ENCODE data around the gene ABHD17A.

Gene ABHD17A

DNA sequence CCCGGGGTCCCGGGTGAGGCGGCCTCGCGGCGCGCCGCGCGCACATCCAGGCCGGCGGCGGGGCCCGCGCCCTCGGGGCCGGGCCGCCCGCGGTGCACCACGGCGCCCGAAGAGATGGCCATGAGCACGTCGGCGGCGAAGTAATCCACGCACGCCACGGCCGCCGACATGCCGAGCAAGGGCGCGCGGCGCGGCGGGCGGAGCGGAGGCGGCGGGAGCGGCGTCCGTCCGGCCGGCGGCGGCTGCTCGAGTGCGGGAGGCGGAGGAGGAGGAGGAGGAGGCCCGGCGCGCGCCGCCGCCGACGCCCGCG lies 22.0 kb downstream of the ABHD17A start, which contains the start of gene KLF16:
Gene KLF16, minus strand, starts transcription at position 252 of the 310 bp plus-strand sequence. Its CDS starts 82 bp downstream, at position 170.
- no peak for DNase-seq

DNA sequence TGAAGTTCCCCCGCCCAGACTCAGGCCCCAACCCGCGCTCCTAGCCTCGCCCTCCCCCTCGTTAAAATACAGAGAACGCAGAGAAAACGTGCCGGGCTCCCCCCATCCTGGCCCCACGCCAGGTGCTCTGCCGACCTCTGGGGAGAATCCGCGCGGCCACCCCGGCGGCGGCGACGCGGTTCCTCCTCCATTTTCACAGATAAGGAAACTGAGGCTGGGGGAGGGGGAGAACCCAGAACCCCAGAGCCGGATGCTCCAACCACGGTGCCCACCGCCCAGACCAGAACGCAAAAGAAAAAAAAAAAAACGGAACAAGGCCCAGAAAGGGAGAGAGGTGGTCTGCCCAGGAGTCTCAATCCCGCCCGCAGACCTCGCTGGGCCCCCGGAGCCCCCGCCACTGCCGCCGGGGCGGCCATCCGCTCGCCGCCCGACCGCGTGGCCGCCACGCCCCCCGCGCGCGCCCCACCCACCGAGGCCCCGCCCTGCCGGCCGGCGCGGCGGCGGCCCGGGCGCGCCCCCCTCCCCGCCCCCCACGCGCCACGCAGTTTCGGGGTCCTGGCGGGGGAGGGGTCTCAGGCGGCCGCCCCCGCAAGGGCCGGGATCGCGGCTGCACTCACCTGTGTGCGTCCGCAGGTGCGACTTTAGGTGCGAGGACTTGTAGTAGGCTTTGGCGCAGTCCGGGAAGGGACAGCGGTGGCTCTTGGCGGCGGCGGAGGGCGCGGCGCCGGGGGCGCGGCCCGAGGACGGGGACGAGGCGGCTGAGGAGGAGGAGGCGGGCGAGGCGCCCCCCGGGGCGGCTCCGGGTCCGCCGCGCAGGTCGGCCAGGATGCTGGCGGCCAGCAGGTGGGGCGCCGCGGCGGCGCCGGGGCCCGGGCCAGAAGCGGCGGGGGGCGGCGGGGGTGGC lies 22.6 kb downstream of the ABHD17A start:
- peak; percentile 67 to 74 for DNase-seq

DNA sequence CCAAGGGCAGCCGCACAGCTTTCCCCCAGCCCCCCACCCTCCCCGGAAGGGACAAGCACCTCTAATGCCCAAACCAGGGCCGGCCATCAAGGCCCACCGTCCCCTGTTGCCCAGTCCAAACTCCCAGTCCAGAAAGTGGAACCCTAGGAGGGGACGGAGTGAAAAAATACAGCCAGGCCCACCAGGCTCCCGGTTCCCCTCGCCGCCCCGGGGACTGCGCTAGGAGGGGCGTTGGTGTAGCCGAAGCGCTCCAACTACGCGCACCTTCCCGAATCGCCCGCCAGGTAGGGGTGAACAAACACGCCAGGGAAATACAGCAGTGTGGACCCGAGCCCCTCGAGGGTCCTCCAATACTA lies 23.2 kb downstream of the ABHD17A start:
- no peak for DNase-seq

DNA sequence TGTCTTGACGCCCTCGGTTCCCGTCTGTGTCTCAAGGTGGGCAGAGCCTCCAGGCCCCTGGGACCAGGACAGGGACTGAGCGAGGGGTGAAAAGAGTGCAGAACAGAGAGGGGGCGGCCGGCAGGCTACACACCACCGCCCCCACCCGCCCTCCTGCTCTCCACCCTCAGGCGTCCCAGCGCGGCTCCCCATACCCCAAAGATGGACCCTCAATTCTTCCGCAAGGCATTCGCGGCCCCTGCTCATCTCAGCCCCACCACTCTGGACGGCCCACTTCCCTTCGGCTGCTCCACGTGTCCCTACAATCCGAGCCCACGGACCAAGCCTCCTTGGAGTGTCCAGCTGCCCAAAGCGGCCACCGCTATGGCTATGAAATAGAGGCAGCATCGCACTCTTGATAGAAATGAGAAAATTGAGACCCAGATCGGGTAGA lies 23.7 kb downstream of the ABHD17A start:
- DNase-seq, result no peak

DNA sequence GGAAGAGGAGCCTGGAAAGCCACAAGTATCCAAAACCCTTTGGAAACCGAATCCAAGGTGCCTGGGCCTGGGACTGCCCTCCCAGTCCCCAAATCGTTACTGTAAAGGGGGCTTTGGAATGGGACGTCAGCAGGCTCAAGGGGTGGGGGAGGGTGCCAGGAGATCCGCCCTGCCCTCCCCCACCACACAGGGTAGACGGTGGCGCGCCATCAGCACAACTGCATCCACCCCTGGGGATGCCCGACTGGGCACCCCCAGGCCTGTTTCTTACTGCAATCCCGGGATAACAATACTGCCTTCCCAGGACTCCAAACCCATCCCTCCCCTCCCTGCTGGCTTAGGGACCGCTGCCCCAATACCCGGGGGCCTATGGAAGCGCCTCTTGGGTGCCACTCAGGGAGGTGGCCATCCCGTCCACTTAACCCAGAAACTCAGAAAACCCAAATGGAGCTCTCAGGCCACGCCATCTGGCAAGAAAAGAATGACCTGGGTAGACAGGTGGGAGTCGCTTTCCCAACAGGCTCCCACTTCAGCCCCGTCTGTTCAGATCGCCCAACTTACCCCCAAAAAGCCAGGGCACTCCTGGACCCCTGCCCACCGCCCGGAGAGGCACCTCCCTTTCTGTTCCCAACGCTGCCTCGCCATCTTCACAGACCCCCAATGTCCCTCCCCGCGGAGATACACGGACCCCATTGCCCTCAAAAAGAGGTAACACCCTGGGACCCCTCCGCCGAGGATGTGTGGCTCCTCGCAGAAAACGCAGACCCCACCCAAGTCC lies 24.3 kb downstream of the ABHD17A start:
- DNase-seq, result no peak

DNA sequence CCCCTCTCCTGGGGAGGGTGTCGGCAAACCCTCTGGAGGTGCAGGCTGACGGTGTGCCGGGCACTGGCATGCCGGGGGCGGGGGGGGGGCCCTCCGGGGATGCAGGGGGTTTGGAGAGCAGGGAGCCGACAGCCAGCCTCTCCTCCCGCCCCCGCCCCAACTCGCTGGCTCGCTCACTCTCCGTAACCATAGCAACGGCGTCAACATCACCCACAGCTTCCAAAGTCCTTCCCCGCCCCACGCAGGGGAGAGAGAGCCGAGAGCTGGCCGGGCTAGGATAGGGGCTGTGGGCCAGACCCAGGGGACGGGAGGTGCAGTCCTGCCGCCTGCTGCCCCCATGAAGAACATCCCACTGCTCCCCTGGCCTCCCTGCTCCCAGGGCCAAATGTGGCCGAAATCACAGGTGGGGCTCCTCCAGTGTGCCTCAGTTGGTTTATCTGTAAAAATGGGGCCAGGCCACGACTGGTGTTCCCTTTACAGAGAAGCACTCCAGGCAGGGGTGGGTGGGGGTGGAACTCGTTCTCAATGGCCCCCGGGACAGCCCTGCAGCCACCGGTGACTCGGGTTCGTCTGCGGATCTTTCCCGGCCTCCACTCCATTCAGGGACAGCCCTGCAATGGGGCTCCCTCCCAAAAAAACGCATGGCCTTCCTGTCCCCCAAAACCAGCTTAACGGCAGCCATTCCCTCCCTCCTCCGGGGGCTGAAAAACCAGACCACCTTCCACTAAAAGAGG lies 25.1 kb downstream of the ABHD17A start:
- DNase-seq, result peak; percentile 66 to 71

DNA sequence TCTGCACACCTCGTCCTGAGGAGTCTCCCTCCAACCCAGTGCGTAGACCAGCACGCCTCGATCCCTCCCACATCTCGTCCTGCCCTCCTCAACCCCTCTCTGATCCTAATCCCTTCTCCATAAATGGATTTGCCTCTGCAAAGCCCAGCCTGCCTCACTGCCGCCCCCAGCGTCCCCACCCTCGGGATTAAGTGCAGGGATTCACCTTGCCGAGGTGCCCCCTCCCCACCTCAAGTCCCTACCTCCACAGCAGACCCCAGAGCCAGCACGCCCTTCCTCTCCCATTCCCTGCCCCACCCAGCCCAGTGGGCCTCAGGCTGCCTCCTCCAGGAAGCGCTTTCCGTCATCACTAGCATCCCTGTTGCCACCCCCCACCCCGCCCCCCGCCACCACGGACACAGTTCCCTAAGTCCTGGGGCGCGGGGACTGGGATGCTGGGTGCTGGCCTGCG lies 25.9 kb downstream of the ABHD17A start:
- DNase-seq, result no peak

DNA sequence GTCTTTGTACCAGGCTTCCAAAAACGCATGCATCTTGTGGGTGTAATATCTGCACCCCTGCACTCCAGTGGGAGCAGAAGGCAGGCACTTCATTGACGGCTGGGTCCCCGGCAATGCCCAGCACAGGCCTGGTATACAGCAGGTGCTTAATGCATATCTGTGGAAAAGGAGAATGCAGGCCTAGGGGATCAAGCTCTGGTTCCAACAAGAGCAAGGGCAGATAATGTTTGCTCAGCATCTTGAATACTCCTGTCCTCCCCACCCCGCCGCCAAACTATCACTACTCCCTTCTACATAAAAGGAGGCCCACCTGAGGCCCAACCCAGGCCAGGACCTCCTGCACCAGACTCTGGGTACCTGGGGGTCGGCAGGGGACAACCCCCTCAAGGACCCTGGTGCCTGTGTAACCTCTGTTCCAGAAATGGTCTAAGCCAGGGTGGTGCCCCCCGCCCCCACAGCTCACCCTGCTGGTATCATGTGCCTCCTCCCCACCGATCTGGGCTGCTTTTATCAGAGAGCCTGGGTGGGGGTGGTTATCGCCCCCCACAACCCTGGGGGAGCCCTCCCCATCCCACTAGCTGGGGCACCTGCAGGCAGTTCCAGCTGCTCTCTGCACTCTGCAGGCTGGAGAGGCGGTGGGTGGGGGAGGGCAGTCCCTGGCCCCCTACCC lies 26.7 kb downstream of the ABHD17A start:
- DNase-seq, result no peak

DNA sequence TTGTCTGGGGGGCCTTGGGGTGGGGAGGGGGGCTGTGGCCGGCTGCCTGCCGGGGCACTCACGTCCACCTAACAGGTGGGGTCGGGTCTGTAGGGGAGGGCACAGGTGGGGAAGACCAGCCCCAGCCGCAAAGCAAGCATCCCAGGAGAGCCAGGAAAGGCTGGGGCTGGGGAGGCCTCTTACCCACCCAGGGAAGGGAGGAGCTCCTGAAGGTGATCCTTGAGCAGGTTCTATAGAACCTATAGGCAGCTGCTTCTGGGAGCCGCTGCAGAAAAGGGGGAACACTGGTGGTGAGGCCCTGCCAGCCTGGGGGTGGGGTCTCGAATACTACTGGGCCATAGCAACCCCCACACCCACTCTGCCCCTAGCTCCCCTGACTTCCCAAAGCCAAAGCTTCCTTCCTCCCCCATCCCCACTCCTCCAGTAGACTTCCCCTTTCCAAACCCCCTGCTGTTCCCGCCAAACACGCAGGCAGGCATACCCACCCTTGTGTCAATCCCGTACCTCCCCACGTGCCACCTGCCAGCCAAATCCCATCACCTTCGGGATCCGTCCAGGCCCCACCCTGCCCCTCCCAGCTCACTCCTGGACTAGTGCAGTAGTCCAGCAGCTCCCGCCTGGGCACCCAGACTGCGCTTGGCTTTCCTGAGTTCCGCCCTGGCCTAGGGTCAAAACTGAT lies 27.5 kb downstream of the ABHD17A start:
- DNase-seq, result no peak

DNA sequence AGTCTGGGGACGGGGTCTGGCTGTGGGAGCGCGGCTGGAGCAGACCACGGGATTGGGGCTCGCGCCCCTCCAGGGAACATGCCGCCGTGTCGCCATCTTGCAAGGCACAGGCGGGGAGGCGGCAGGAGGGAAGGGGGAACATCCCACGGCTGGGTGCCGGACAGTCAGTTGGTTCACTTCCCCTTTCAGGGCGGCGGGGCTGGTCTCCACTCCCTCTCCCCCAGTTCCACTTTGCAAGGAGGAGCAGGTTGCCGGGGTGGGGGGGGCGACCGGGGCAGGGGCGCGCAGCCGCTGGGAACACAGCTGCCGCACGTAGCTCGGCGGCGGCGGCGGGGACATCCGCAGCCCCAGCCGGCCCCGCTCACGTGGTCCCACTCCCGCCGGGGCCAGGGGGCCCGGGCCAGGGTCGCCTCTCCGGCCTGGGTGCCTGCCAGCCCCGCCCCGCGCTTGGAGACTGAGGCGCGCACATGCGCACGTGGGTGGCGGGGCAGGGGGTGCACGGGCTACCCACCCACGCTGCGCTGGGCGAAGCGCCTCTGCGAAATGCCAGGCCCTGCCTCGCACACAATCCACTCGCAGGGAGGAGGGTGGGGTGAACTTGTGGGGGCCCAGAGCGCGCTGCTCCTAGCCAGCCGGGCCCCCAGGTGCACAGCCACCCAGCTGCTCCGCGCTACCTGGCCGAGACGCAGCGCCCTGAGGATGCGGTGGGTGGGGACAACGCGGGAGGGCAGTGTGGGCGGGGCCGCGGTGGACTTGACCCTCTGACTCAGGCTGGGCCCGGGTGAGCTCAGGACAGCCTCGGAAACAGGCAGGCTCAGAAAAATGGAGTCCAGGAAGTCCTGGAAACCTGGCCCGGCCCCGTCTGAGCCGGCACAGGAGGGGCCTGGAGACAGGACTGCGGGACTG lies 28.3 kb downstream of the ABHD17A start:
- peak; percentile 71 to 79 for DNase-seq

DNA sequence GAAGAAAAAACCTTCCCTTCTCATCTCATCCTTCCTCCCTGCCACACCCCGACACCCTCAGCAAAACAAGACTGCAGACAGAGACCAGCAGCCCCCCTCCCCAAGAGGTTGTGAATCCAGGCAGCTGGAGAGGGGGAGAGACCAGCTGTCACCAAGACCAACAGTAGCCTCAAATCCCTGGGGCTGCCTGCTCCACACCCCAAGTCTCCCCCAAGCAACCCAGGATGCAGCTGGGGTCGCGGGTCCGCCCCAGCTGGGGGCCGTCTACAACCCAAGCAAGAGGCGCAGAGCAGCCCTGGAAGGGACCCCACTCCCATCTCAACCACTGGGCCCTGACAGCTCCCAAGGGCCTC lies 29.0 kb downstream of the ABHD17A start:
- peak in 1 of 2 experiments; percentile 50 for DNase-seq

DNA sequence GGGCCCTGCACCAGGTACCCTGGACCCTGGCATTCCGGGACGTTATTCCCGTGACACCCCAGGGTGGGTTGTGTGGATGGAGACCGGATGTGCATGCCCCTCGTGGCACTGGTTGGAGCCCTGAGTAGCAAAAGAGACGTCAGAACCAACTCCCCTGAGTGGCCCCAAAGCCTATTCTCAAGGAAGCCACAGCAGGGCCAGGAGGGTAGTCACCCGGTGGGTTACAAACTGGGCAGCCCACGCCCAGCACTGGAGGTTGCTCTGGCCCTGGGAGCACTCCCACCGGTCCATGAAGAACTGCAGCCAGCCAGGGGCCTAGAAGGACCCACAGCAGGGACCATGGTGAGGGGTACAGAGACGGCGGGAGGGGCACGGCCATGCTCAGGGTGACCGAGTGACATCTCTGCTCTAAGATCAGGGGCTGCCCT lies 29.5 kb downstream of the ABHD17A start:
- peak; percentile 66 to 68 for DNase-seq

DNA sequence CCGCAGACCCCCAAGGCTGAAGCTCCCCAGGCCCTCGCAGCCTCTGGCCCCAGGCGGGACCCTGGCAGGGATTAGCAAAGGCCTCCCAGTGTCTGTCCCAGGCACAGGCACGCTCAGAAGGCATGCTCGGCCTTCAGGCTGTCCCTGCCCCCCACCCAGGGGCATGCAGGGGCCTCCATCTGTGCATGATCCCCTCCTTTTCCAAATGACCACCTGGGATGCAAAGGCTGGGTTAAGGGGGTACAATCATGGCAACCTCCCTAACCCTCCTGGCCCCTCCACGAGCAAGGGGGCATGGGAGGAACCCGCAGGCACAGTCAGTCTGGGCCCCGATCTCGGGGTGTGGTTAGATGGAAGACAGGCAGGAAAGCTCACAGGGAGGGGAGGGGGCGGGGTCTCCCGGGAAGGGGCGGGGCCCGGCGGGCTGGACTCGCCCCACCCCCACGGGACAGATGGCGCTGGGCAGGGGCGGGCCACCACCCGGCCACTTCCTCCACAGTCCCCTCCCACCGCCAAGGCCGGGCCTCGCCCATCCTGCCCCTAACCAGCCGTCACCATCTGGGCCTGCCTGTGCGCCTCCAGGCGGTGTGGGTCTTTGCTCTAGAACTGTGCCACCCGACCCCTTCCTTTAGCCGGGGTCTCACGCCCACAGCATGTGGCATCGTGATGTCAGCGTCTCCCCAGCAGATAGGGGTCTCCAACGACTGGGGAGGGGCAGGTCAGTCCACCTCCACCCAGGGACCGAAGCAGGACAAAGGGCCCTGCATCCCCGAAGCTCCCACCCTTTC lies 30.1 kb downstream of the ABHD17A start:
- DNase-seq, result peak; percentile 89 to 93

DNA sequence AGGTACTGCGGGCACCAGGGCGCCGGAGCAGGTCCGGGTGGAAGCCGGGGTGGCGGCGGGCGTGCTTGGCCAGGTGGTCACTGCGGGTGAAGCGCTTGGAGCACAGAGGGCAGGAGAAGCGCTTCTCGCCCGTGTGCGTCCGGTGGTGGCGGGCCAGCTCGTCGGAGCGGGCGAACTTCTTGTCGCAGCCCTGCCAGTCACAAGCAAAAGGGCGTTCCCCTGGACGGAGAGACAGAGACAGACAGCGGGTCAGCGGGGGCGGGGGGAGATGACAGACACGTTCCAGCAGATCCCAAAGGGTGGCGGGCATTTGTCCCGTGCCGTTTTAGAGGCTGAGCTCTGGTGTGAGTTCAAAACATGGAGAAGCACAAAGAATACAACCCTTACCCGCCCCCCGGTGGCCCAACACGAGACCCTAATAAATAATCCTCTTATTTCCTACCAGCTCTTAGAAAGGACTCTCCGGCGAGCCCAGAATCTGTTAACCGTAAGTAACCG lies 30.7 kb downstream of the ABHD17A start:
- no peak for DNase-seq

DNA sequence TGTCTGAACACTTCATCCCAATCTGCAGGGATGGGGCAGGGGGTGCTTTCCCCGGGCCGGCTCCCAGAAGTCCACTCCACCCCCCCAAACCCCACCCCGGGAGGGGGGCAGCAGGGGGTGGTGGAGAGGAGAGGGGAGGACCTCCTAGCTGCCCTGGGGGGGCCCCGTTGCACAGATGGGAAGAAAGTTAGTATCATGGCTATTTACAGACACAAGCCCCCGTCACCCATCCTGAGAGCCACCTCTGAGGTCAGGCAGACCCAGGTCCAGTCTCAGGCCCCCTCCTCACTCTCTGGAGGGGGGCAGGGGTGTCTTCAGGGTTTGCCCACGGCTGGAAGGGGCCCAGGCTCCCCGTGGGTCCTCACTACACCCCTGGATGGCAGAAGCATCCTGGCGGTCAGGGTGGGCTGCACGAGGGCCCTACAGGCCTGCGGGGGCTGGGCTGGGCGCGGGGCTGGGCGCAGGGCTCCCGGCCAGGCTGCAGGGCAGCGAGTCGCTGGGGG lies 31.2 kb downstream of the ABHD17A start:
- no peak for DNase-seq

DNA sequence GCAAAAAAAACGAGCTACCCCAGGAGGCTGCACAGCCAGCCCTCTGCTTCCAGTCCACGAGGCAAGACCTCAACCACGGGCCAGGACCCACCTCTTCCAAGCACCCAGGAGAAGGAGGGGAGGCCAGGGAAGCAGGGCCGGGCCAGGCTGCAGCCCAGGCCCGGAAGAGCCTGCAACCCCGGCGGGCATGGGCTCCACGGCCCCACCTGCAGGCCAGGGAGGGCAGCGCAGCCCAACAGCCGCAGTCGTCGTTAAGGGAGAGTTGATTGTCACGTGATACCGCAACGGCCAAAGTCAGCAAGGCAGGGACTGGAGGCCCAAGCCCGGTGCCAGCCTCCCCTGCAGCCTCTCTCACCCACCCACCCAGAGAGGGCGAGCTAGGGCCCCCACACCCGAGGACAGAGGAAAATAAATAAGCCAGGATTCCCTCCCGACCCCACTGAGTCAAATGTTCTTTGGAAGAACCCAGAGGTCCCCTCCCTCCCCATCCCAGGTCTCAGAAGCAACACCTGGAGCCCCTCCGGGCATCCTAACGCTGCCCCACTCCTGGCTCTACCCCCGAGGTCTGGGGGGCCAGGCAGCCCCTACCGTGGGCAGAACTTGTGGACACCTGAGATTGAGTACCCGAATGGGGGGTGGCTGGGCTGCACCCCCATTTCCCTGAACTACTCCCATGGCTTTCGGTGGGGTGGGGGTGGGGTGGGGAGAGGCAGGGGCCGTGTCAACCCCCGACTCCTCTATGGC lies 31.8 kb downstream of the ABHD17A start:
- DNase-seq, result peak; percentile 93 to 94

DNA sequence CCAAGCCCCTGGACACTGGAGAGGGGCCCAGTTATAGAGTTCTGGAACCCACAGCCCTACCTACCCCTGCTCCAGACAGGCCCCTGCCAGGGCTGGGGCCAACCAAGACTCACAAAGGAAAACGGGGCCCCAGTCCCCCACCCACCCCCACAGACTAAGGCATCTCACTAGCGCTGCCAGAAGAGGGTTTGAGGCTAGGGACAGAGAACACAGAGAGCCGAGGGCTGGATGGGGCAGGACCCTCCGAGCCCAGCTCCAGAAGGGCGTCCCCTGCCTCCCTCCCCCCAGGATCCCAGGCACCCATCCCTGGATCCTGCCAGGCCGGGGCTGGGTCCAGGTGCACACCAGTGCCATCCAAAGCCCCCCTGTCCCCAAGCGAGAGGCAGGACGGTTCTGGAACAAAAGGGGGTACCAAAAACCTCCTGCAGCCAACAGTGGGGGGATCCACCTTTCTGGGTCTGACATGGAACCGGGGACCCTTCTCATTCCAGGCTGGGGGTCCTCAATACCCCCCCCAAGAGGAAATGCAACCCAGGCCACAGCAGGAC lies 32.6 kb downstream of the ABHD17A start:
- no peak for DNase-seq
